DMS79 (cell line): ENCODE data around the gene BMPR1A.

Source experiments
- DNase-seq: peaks from one replicate; lab custom pipeline; 2025; lab: John Stamatoyannopoulos, UW

The BMPR1A gene

DNA sequence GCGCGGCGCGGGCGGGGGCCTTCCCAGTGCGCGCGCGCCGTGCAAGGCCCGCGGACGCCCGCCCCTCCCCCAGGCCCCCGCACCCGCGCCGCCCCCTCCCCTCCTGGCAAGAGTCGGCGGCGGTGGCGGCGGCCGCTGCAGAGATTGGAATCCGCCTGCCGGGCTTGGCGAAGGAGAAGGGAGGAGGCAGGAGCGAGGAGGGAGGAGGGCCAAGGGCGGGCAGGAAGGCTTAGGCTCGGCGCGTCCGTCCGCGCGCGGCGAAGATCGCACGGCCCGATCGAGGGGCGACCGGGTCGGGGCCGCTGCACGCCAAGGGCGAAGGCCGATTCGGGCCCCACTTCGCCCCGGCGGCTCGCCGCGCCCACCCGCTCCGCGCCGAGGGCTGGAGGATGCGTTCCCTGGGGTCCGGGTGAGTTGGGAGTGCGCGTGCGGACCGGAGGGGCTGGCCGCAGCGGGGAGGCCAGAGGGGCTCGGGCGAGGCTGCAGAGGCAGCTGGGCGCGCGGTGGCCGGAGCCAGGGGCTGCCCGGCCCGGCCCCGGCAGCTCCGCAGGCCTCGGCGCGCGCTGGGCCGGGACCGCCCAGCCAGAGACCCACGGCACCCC, at the start of gene BMPR1A:
BMPR1A (plus strand) TSS at position 109 of the 602 bp plus-strand sequence. CDS start 119,400 bp downstream, outside the sequence.
- DNase-seq: no peak

DNA sequence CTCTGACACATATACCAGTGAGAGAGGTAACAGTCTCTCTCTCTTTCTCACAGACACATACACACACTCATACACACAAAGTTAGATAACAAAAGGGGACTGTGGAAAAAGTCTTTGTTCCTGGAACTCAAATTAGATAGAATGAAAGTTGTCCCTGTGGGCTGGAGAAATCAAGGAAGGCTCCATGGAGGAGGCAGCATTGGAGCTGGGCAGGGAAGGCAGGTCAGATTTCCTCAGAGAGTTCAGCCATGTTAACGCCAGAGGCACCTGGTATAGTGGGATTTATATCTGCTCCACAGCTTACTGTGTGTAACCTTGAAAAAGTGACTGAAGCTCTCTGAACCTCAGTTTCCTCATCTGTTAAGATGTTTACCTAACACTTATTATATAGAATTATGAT, 49.4 kb upstream of the BMPR1A start:
- DNase-seq: no peak

DNA sequence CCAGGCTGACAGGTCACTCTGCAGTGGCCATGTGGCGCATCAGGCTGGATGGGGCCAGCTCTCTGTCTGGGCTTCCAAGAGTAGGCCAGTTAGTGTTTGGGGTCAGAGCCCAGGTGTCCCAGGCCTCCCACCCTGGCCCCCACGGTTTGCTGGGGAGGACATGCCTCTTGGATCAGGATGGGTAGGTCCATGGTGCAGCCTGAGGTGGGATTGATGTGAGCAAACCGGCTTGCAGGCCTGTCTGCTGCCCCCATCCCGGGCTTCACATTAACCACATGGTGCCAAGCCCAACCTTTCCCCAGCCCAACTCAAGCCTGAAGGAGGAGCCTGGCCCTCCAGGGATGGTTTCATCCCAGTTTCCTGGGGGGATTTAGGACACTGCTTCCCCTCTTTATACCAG, 48.9 kb upstream of the BMPR1A start:
- no peak for DNase-seq

DNA sequence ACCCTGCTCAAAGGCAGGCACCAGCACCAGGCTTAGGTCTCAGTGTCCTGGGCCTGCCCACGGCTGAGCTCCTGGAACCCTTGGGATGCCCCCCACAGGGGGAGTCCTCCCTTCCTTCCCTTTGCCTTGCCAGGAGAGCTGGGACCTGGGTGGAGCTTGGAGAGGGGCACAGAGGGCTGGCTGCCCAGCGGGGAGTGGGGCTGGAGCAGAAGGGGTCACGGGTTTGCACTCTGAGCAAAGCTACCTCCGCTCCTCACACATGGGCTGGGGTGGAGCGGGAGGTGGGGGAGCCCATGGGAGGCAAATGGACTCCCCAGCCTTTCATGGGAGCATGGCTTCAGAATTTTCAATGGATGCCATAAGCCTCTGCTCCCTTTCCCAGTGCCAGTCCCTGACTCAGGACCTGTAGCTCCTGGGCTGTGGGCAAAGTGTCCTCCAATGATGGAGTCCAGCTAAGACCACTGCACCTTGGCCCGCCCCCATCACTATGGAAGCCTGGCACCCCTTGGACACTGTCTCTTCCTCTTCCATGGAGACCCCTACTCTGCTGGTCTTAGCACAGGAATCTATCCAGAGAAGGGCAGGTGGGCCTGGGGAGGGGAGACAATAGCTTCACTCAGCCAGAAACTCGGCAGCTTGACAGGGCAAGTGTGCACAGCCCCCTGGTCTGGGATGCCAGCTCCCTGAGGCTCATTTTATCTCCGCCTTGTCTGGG, 48.2 kb upstream of the BMPR1A start:
- no peak for DNase-seq

DNA sequence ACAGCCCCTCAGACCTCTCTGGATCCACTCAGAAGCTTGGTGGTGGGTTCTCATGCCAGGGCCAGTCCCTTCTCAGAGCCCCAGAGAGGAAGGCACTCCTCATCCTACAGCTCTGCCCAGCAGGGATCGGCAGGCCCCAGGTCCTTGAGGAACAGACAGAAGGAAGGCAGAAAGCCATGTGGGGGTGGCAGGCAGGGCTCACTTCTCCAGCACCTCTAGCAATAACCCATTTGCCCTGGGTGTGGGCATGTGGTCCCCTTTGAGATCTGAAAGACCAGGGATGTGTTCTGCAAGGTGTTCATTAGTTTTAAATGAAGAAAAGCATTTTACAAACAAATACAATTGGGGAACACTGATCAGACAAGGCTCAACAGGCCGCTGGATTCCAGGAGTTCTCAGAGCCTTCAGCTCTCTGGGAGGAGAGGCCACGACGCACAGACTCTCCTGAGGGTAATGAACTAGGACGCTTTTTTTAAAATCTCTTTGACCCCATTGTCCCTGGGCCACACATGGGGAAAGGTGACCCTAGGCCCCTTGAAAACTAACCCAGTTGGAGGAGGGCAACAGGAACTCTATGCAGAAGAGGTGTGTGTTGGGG, 47.5 kb upstream of the BMPR1A start:
- DNase-seq: no peak

DNA sequence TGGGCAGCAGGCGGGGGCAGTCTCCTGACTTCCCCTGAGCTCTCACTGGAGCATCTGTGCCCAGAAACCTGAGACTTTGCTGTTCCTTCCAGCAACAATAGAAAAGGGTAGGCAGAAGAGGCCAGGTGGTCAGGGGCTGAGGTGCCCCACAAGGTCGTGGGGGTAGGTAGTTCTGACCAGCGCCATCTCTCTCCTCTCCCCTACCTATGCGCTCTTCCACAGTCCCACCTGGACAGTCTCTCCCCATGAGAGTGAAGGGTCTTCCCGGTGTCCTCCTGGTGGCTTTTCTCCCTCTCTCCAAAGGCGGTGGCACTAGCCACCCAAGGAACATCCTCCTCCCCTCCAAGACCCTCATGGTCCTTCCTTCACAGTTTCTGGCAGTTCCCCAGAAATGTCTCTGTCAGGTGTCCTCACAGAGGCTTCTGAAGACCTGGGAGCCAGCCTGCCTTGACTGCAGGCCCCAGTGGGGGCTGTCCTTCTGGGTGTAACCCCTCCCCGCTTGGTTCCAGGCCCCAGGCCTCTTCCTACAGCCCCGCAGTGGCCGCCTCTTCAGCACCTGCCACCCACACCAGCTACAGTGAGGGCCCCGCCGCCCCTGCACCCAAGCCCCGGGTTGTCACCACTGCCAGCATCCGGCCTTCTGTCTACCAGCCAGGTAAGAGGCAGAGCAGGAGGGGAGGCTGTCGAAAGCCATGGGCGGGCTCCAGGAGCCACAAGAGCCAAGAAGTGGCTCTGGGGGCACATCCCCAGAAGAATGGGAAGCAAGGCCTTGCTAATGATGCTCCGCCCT, 46.8 kb upstream of the BMPR1A start:
- no peak for DNase-seq

DNA sequence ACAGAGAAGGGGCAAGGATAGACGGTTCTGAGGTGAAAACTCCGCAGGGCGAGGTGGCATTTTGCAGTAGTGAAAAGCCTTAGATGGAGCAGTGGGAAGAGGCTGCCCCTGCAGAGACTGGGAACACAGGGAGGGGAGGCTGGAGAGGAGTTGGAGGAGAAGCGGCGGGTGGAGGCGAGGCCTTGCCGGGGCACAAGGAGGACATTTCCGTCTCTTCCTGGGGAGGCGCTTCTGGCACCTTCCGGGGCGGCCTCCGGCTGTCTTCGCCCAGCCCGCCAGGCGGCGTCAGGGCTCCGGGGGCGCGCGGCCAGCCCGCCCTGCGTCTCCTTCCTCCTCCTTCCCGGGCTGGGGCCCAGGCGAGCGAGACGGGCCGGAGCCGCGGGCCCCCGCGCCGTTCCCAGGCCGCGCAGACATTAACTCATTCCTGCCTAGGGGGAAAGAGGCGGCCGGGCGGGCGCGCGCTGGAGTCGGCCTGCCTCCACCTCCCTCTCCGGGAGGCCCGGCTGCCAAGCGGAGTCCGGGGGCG, 45.4 kb upstream of the BMPR1A start:
- peak; percentile 30 for DNase-seq

DNA sequence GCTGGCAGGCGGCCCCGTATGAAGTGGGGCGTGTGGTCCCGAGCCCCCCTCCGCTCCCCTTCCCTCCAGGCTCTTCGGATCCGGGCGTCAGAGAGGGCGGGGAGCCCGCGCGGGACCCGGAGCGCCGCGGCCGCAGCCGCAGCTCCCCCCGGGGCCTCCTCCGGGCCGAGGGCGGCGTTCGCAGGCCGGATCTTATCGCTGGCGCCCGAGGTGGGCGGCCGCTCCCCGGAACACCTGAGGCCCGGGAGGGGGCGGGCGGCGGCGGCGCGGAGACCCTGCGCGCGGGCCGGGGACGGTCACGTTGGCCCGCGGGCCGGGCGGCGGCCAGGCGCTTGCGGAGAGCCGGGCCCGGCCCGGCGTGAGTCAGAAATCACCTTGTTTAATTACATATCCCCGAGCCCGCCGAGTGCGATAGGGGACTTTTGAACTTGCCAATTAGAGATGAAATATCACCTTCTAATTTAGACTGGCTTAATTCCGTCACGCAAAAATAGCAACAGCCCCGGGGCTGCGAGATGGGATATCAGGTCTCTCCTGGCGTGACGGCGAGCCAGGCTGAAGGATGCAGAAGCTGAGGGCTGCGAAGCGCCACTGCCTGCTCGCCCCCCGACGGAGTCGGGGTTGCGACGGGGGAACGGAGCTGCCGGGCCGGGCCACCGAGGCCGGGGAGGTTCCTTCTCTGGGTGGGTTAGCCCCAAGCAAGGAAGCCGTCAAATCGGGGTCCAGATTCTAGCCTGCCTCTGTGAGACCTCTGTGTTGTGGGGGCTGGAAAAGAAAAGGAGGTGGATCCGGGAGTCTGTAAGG, 44.7 kb upstream of the BMPR1A start:
- DNase-seq: peak; percentile 12

DNA sequence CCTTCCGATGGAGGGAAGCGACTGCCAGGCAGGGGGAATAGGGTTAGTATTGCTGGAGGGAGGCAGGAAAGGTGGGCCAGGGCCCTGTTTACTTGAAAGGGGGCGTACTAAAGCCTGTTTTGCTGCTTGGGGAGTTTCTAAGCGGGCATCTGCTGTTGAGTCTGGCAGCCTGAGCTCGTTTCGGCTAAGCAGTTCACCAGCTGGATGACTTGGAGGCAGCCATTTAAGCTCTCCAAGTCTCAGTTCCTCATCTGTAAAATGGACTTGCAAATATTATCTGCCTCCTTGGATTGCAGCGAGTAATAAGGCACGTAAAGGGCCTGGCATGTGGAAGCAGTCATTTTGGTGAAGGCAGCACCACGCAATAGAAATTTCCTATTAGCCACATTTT, 44.1 kb upstream of the BMPR1A start:
- no peak for DNase-seq

DNA sequence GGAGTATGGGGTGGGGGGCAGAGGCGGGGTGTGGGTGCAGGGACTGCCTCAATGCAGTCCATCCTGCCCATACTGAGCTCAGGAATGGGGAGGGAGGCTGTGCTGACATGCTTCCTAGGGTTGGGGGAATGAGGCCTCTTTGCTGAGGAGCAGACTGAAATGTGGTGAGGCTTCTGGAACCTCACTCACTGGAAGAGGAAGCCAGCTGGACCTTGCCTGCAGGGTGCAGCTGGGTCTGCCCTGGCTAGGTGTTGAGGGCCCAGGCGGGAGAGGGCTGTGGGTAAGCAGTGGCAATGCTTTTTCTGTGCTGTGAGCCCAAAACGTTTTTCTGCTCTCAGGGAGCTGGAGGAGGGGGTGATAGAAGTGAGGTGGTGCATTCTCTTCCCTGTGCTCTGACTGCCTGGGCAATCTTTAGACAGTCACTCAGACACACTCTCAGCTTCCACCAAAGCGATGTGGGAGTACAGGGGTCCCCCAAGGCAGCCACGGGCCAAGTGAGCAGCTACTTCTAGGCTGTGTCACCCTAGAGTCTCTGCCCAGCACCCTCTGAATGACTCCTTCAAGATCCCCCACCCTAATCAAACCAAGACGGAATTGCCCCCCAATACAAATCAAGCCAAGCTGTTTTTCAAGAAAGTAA, 41.1 kb upstream of the BMPR1A start:
- DNase-seq: no peak

DNA sequence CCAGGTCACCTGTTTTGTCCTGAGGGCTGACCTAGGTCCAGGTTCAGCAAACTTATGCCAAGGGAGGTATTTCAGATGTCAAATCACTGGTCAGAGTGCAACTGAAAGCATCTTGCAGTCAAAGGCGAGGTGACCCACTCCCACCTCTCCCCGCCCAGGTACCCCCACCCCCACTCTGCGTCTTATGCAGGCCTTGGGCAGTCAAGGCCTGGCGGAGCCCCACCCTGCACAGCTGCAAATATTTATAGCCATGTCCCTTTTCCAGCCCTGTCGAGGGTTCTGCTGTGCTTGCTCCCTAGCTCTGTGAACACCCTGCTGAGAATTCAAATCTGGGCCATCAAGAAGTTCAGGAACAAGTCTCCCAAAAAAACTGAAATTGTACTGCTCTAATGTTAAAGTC, 40.6 kb upstream of the BMPR1A start:
- no peak for DNase-seq

DNA sequence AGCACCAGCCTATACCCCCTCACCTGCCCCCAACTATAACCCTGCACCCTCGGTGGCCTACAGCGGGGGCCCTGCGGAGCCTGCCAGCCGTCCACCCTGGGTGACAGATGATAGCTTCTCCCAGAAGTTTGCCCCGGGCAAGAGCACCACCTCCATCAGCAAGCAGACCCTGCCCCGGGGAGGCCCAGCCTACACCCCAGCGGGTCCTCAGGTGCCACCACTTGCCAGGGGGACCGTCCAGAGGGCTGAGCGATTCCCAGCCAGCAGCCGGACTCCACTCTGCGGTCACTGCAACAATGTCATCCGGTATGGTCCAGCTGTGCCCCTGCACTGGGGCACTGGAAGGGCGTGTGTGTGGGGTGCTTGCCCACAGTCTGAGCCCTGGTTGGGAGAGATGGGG, 40.0 kb upstream of the BMPR1A start:
- no peak for DNase-seq

DNA sequence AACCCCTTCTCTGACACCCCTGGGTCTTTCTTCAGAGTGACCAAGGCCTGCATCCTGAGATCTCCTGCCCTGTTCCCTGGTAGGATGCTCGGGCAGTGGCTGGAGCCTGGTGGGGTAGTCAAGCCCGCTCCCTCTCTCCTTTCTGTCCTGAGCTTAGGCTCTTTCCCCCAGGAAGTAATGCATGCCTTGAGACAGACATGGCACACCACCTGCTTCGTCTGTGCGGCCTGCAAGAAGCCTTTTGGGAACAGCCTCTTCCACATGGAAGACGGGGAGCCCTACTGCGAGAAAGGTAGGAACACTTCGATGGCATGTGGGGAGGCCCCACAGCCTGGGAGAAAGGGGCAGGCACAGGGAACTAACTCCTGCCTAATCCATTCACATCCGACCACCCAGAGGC, 37.9 kb upstream of the BMPR1A start:
- no peak for DNase-seq

DNA sequence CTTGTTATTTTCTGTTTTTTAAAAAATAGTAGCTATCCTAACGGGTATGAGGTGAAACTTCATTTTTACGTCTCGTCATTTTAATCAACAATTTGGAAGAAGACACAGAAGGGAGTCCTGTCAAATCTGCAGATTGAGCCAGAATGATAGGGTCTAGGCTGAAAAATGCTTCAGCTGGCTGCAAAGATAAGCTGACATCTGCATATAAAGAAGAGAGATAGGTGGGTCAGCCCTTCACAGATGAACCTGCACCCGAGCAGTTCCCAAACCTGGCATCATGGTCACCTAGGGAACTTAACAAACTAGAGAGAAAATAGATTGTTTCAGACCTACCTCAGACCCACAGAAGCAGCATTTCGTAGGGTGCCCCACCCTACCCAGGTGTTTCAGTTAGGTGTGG, 35.2 kb upstream of the BMPR1A start:
- no peak for DNase-seq

DNA sequence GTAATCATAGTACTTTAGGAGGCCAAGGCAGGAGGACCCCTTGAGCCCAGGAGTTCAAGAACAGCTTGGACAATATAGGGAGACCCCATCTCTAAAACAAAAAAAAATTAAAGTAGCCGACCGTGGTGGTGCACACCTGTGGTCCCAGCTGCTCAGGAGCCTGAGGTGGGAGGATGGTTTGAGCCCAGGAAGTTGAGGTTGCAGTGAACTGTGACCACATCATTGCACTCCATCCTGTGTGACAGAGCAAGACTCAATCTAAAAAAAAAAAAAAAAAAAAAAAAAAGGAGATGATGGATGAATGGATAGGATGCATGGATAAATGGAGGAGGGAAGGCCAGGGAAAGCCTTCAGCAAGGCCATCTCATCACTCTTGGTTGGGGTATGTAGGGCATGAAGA, 33.4 kb upstream of the BMPR1A start:
- DNase-seq: no peak

DNA sequence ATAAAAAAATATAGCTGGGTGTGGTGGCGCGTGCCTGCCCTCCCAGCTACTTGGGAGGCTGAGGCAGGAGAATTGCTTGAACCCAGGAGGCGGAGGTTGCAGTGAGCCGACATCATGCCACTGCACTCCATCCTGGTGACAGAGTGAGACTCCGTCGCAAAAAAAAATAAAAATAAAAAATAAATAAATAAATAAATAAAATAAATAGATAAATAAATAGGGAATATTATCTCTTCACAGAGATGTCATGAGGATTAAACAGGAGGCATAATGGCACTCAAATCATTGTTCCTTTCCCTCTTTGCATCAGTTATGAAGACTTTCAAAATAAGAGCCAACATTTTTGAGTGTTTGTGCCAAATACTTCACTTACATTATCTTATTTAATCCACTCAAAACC, 32.0 kb upstream of the BMPR1A start:
- no peak for DNase-seq

DNA sequence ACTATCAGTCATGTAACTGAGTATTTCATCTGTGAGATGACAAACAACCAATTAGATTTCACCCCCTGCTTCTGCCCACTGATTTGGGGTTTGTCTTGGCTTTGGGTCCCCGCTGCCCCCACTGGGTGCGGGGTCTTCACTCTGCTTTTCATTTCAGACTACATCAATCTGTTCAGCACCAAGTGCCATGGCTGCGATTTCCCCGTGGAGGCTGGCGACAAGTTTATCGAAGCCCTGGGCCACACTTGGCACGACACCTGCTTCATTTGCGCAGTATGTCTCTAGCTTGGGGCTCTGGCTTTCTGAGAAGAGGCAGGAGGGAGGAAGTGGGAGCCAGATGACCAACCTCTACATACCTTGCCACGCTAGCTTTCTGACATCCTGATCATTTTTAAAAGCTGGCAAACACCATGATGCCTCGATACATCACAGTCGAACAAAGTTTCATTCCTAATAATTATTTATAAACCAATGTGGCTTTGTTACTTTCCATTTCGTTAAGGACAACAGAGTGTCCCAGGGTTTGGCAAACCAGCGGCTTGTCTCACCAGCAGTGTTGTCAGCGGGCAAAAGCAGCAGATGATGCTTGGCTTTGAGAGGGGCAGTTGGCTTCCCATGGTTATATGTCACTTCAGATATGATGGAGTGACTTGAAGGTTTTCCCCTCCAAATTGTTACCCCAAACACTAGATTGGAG, 30.3 kb upstream of the BMPR1A start:
- DNase-seq: no peak

DNA sequence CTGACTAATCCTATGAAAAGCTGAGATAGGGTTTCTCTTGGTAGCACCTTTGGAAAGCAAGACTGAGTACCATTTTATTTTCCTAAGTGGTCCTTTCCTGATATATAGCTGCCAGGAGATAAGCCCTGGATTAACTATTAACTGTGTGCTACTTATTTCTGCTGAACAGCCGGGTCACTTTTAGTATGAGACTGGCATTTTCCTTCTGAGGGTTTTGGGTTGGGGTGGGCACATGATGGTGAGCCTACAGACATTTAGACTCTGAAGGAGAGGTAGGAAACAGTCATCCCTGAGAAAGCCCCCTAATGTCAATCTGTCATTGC, 29.8 kb upstream of the BMPR1A start:
- DNase-seq: no peak

DNA sequence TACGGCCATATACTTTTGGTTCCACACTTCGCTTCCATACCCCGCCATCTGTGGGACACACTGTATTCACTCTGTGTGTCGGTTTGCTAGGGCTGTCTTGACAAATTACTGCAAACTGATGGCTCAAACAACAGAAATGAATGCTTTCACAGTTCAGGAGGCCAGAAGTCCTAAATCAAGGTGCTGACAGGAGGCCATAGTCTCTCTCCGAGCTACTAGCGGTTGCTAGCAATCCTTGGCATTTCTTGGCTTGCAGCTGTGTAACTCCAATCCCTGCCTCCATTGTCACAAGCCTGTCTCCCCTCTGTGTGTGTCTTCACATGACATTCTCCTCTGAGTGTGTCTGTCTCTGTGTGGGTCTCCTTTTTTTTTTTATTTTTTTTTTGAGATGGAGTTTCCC, 28.9 kb upstream of the BMPR1A start:
- no peak for DNase-seq

DNA sequence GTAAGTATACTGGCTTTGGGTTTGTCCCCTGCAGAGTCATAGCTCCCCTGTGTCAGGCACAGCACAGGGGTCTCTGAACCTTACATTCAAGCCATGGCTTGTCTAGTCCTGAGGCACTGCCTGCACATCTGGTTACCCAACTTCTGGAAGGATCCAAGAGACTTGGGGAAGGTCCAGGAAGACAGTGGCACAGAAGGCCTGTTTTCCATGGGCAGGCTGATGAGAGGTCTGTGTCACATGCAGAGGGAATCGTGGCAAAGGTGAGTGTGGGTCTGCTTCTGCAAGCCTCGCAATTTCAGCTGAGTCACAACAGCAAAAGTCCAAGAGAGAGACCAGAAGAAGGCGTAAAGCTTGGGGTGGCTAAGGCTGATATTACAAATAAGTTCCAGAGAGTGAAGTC, 28.4 kb upstream of the BMPR1A start:
- DNase-seq: no peak

DNA sequence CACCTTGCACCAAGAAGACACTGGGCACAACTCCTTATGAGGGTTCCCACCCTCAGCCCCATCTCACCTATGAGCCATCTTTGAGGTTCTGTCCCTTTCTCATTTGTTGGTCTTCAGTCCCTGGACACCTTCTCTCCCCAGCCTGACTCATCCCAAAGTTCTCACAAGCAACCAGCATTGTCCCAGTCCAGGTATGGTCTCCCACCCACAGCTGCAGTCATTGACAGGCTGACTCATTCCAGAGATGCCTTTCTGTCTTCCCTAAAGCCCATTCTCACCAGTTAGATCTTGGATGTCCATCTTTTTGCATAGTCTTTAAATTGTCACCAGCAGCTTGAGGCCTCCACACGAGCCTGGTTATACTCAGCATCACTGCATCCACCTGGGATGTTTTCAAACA, 26.7 kb upstream of the BMPR1A start:
- DNase-seq: no peak
